Measurements from ENCODE around the gene GARS1. TPM values are rescaled to one million over a fixed set of nuclear protein-coding genes. Genes with fewer than 3 reads are reported as not detected.
A peak's percentile ranks its signal among the peaks of the same experiment; 100 is the strongest.
"Not testable (repeated sequence)": the region's sequence is repeated elsewhere in the genome, so short reads cannot be mapped to it uniquely, and the experiment has no call there.

GARS1 gene
- polyA plus RNA-seq, 1 donor from 2014 or later = 79.1 TPM

- no peaks in the 10 kb centered on the region for H3K4me1 Mint-ChIP-seq
- H3K27ac Mint-ChIP-seq = no peak overlapping the region
- H3K4me3 Mint-ChIP-seq = no peak overlapping the region
- no peaks in the 10 kb centered on the region for H3K9me3 Mint-ChIP-seq
- H3K36me3 Mint-ChIP-seq = peaks cover 1% of the 10 kb centered on the region
- no peaks in the 10 kb centered on the region for H3K27me3 Mint-ChIP-seq
Measured at GRCh38 chr7:30562909-30563308, 31.8 kb upstream of the GARS1 start.

DNA sequence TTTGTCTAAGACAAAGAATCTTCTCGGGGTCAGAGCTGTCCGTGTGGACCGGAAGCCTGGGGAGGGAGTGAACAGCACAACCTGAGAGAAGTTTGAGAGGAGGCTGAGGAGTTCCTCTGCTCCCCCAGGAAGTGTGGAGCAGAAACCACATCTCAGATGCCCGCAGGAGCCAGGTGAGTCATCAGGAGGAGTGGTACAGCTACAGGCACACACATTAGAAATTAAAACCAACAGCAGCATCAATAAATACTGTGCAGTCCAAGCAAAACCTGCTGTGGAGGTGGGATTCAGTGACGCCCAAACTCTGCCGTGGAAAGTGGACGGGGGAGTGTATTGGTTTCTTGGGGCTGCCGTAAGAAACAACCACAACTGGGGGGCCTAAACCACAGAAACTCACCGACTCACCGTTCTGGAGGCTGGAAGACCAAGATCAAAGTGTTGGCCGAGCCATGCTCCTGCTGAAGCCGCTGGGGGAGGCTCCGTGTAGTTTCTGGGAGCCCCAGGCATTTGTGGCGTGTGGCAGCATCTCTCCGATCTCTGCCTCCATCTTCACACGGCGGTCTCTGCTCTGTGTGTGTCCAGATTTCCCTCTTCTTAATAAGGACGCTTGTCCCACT lies 31.2 kb upstream of the GARS1 start:
- no peaks in the 10 kb centered on the region for H3K9me3 Mint-ChIP-seq
- no peak overlapping the region for H3K4me3 Mint-ChIP-seq
- H3K36me3 Mint-ChIP-seq = peaks cover 1% of the 10 kb centered on the region
- no peaks in the 10 kb centered on the region for H3K27me3 Mint-ChIP-seq
- no peaks in the 10 kb centered on the region for H3K4me1 Mint-ChIP-seq
- no peak overlapping the region for H3K27ac Mint-ChIP-seq

DNA sequence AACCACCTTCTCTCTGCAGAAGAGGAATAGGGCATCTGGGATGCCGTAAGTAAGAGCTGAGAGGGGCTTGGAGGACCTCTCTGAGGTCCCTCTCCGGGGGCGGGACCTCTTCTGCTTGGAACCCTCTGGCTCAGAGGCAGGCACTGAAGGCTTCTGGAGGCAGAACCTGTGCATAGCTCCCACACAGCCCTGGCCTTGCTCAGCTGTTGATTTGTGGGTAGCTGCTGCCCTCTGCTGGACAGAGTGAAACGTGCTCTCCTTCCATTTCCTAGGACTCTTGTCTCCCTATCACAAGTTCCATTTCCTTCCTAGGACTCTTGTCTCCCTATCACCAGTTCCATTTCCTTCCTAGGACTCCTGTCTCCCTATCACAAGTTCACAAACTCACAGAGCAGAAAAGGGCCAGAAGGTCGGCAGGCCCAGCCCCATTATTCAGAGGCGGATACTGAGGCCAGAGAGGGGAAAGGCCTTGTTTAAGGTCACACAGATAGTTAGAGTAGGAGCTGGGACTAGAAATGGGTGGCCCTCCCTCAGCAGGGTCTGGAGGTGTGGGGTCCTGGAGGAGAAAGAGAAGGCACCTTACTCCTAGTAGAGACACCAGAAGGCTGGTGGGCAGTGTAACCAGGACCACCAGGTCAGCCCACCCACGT lies 30.3 kb upstream of the GARS1 start:
- H3K27ac Mint-ChIP-seq = peak overlapping the region in 1 of 3 donors; percentile 2

GRCh38 chr7:30566596-30566995 lies 28.1 kb upstream of the GARS1 start:
- Mint-ChIP-seq H3K4me1 (no peaks in the 10 kb centered on the region), H3K27me3 (no peaks in the 10 kb centered on the region), H3K4me3 (no peak overlapping the region), H3K27ac (no peak overlapping the region), H3K9me3 (peaks cover 0 to 8% (median 2%) of the 10 kb centered on the region in 3 donors), H3K36me3 (peaks cover 1% of the 10 kb centered on the region)

More for the DNA sequence above, 30.3 kb upstream of the GARS1 start:
- H3K27me3 Mint-ChIP-seq = no peaks in the 10 kb centered on the region
- H3K4me3 Mint-ChIP-seq = no peak overlapping the region
- no peaks in the 10 kb centered on the region for H3K9me3 Mint-ChIP-seq
- H3K4me1 Mint-ChIP-seq = no peaks in the 10 kb centered on the region
- peaks cover 1% of the 10 kb centered on the region for H3K36me3 Mint-ChIP-seq

GRCh38 chr7:30567081-30567480 lies 27.6 kb upstream of the GARS1 start:
- Mint-ChIP-seq H3K4me1 (no peaks in the 10 kb centered on the region), H3K27me3 (no peaks in the 10 kb centered on the region), H3K9me3 (peaks cover 0 to 8% (median 2%) of the 10 kb centered on the region in 3 donors), H3K4me3 (no peak overlapping the region), H3K36me3 (peaks cover 1% of the 10 kb centered on the region), H3K27ac (peak overlapping the region in 1 of 3 donors; percentile 71)

- H3K27ac Mint-ChIP-seq, H3K27me3 Mint-ChIP-seq, H3K36me3 Mint-ChIP-seq, H3K9me3 Mint-ChIP-seq, H3K4me1 Mint-ChIP-seq, H3K4me3 Mint-ChIP-seq: not testable (repeated sequence)
Measured at GRCh38 chr7:30570238-30570637, 24.4 kb upstream of the GARS1 start.

DNA sequence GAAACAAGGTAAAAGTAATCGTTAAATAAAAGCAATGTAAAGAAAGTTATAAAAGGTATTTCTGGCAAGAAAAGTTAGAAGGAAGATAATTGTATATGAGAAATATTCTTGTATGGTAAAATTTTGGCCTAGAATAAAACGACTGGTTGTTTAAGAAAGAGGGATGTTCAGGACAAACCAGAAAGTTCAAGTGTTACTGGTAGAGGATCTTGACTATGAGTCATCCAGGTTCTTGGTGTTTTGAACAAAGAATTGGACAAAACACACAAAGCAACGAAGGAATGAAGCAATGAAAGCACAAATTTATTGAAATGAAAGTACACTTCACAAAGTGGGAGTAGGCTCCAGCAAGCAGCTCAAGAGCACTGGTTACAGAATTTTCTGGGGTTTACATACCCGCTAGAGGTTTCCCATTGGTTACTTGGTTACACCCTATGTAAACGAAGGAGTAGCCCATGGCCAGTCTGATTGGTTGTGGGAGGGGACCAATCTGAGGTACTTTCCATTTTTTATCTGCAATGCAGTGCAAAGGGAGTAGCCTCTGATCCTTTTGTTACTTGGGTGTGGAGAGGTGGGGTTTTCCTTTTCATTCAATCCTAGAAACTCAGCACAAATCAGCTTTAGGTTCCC lies 22.4 kb upstream of the GARS1 start:
- Mint-ChIP-seq H3K27ac (no peak overlapping the region), H3K4me1 (peaks cover 0 to 1% (median 0%) of the 10 kb centered on the region in 3 donors), H3K4me3 (no peak overlapping the region), H3K9me3 (peaks cover 2 to 13% (median 2%) of the 10 kb centered on the region in 3 donors), H3K27me3 (no peaks in the 10 kb centered on the region), H3K36me3 (peaks cover 12% of the 10 kb centered on the region)

- Mint-ChIP-seq H3K36me3 (peaks cover 20% of the 10 kb centered on the region), H3K27me3 (no peaks in the 10 kb centered on the region), H3K4me3 (no peak overlapping the region), H3K27ac (no peak overlapping the region), H3K4me1 (peaks cover 1 to 3% (median 2%) of the 10 kb centered on the region in 3 donors), H3K9me3 (peaks cover 0 to 7% (median 2%) of the 10 kb centered on the region in 3 donors)
Measured at GRCh38 chr7:30575910-30576309, 18.8 kb upstream of the GARS1 start.

DNA sequence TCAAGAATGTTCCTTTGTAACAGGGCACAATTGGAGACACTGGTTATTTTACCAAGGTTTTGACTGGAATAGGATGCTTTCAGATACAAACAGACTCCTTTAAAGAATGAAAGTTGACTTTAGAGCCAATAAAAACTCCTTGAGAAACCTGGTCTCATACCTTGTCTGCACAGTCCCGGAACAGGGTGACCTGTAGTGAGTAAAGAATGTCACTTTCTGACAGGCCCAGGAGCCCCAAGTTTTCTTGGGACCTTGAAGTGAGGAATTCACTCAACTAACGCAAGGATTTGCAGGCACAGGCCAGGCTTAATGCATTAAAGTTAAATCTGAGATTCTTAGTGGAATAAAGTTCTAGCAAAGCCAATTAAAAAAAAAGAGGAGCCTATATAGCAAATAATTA lies 11.5 kb upstream of the GARS1 start:
- no peak overlapping the region for H3K27ac Mint-ChIP-seq
- peaks cover 10% of the 10 kb centered on the region for H3K36me3 Mint-ChIP-seq
- H3K4me3 Mint-ChIP-seq = no peak overlapping the region
- H3K27me3 Mint-ChIP-seq = no peaks in the 10 kb centered on the region
- peaks cover 2 to 14% (median 2%) of the 10 kb centered on the region in 3 donors for H3K4me1 Mint-ChIP-seq
- no peaks in the 10 kb centered on the region for H3K9me3 Mint-ChIP-seq

GRCh38 chr7:30584415-30584814 lies 10.3 kb upstream of the GARS1 start:
- H3K4me3 Mint-ChIP-seq = no peak overlapping the region
- H3K27me3 Mint-ChIP-seq = no peaks in the 10 kb centered on the region
- H3K36me3 Mint-ChIP-seq = peaks cover 15% of the 10 kb centered on the region
- H3K27ac Mint-ChIP-seq = no peak overlapping the region
- H3K9me3 Mint-ChIP-seq = no peaks in the 10 kb centered on the region
- H3K4me1 Mint-ChIP-seq = peaks cover 0 to 23% (median 6%) of the 10 kb centered on the region in 3 donors

GRCh38 chr7:30584965-30585364 lies 9.7 kb upstream of the GARS1 start:
- no peak overlapping the region for H3K27ac Mint-ChIP-seq
- H3K9me3 Mint-ChIP-seq = no peaks in the 10 kb centered on the region
- peaks cover 13% of the 10 kb centered on the region for H3K36me3 Mint-ChIP-seq

DNA sequence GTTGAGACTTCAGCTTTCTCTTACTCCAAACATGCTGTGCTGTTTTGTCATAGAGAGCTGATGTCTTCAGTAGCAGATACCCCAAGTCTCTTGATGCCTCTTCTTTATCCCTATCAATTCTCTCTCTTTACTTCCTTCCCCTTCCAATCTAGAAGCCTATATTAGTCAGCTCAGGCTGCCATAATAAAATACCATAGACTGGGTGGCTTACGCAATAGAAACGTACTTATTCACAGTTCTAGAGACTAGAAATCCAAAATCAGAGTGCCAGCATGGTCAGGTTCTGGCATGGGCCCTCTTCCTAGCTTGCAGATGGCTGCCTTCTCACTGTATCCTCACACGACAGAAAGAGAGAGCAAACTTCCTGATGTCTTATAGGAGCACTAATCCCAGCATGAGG lies 9.0 kb upstream of the GARS1 start:
- peaks cover 13% of the 10 kb centered on the region for H3K36me3 Mint-ChIP-seq
- H3K27ac Mint-ChIP-seq = no peak overlapping the region
- H3K4me3 Mint-ChIP-seq = no peak overlapping the region
- peaks cover 2 to 22% (median 8%) of the 10 kb centered on the region in 3 donors for H3K4me1 Mint-ChIP-seq
- no peaks in the 10 kb centered on the region for H3K27me3 Mint-ChIP-seq
- no peaks in the 10 kb centered on the region for H3K9me3 Mint-ChIP-seq

More at GRCh38 chr7:30584965-30585364, 9.7 kb upstream of the GARS1 start:
- H3K4me1 Mint-ChIP-seq = peaks cover 2 to 25% (median 6%) of the 10 kb centered on the region in 3 donors
- no peak overlapping the region for H3K4me3 Mint-ChIP-seq
- no peaks in the 10 kb centered on the region for H3K27me3 Mint-ChIP-seq

DNA sequence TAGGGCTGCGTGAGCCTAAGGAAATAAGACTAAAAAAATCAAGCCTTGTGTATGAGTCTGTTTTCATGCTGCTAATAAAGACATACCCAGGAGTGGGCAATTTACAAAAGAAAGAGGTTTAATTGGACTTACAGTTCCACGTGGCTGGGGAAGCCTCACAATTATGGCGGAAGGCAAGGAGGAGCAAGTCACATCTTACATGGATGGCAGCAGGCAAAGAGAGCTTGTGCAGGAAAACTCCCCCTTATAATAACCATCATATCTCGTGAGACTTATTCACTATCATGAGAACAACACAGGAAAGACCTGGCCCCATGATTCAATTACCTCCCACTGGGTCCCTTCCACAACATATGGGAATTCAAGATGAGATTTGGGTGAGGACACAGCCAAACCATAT lies 7.1 kb upstream of the GARS1 start:
- Mint-ChIP-seq H3K36me3 (peaks cover 12% of the 10 kb centered on the region), H3K4me1 (peaks cover 13 to 38% (median 21%) of the 10 kb centered on the region in 3 donors), H3K27ac (peak overlapping the region in 1 of 3 donors; percentile 85)
- H3K4me3 Mint-ChIP-seq, H3K9me3 Mint-ChIP-seq, H3K27me3 Mint-ChIP-seq: not testable (repeated sequence)

- H3K4me3 Mint-ChIP-seq = no peak overlapping the region
- H3K4me1 Mint-ChIP-seq = peaks cover 17 to 43% (median 31%) of the 10 kb centered on the region in 3 donors
- H3K27ac Mint-ChIP-seq = no peak overlapping the region
- H3K9me3 Mint-ChIP-seq = no peaks in the 10 kb centered on the region
- peaks cover 10% of the 10 kb centered on the region for H3K36me3 Mint-ChIP-seq
- H3K27me3 Mint-ChIP-seq = no peaks in the 10 kb centered on the region
Measured at GRCh38 chr7:30589111-30589510, 5.6 kb upstream of the GARS1 start.

GRCh38 chr7:30594048-30594539 lies 584 bp upstream of the GARS1 start:
- Mint-ChIP-seq H3K36me3 (peaks cover 2% of the 10 kb centered on the region), H3K4me3 (peak overlapping the region; percentile 95 to 98 (median 98)), H3K27me3 (no peaks in the 10 kb centered on the region), H3K4me1 (peaks cover 34 to 52% (median 44%) of the 10 kb centered on the region in 3 donors), H3K27ac (peak overlapping the region; percentile 98 to 99 (median 98)), H3K9me3 (no peaks in the 10 kb centered on the region)

Measured in IgD-negative memory B cell (primary cell).